Natural killer cell (primary cell): ENCODE results near the gene VAV3. TPM values are rescaled to one million over a fixed set of nuclear protein-coding genes. Genes with fewer than 3 reads are reported as not detected.

Experiments
- ATAC-seq, 3 donors: fragments of 150-1000 bp in 2 of 3; fragments of 200-7000 bp in 1 of 3; cut with Tn5 transposase; 1 replicate in 1 of 3; 2 replicates in 2 of 3; pipeline ENCODE4 v1.10.0; 2021; ENCODE audit warnings: mild to moderate bottlenecking in 2 of 3, moderate library complexity in 2 of 3
- DNase-seq, 2 donors: peaks; one replicate each; pipeline versions ENCODE4 v3.0.0 to v3.0.0-alpha.2; 2013 to 2021; ENCODE audit warnings: mixed read lengths in 1 of 2
- H3K27ac ChIP-seq: one replicate; pipeline ENCODE4 v1.5.1; 2013; ENCODE audit warnings: mild to moderate bottlenecking, low read length
- H3K27me3 ChIP-seq: one replicate; pipeline ENCODE4 v1.6.1; 2013; ENCODE audit warnings: low read length; ENCODE audit not compliant: control insufficient read depth, insufficient read depth
- H3K36me3 ChIP-seq: one replicate; pipeline ENCODE4 v1.6.1; 2013; ENCODE audit warnings: low read length; ENCODE audit not compliant: control insufficient read depth, insufficient read depth
- H3K4me1 ChIP-seq: one replicate; pipeline ENCODE4 v1.6.1; 2013; ENCODE audit warnings: low read length; ENCODE audit not compliant: control insufficient read depth, insufficient read depth
- H3K4me3 ChIP-seq: one replicate; pipeline ENCODE4 v1.5.1; 2013; ENCODE audit warnings: low read length
- H3K9me3 ChIP-seq: one replicate; pipeline ENCODE4 v1.6.1; 2013; ENCODE audit warnings: low read length; ENCODE audit not compliant: control insufficient read depth, insufficient read depth
- H3K27ac Mint-ChIP-seq, 2 donors: one replicate each; pipeline ENCODE4 v1.8.0; 2022; ENCODE audit warnings: mild to moderate bottlenecking in 2 of 2, mixed read lengths in 2 of 2, moderate library complexity in 1 of 2
- H3K27me3 Mint-ChIP-seq, 2 donors: one replicate each; pipeline ENCODE4 v1.8.0; 2022; ENCODE audit warnings: low read depth in 2 of 2, mixed read lengths in 2 of 2
- H3K36me3 Mint-ChIP-seq: one replicate; pipeline ENCODE4 v1.8.0; 2022; ENCODE audit warnings: mixed read lengths
- H3K4me1 Mint-ChIP-seq, 2 donors: one replicate each; pipeline ENCODE4 v1.8.0; 2022; ENCODE audit warnings: mixed read lengths in 2 of 2
- H3K4me3 Mint-ChIP-seq: one replicate; pipeline ENCODE4 v1.8.0; 2022; ENCODE audit warnings: mild to moderate bottlenecking, moderate library complexity, mixed read lengths
- H3K9me3 Mint-ChIP-seq, 2 donors: one replicate each; pipeline ENCODE4 v1.8.0; 2022; ENCODE audit warnings: mixed read lengths in 2 of 2
- CTCF ChIP-seq: fragments of 200-600 bp; IDR thresholded peaks from one replicate; pipeline ENCODE4 v1.8.0; 2022; ENCODE audit warnings: antibody characterized with exemption
- WGBS: methylation state at CpG from one replicate; pipeline ENCODE4 v1.1.7; 2013; ENCODE audit warnings: missing lambda C conversion rate; ENCODE audit not compliant: insufficient coverage; 5-methylcytosine and 5-hydroxymethylcytosine counted together
- intact Hi-C: fragments of 100-400 bp; cut with micrococcal nuclease; formaldehyde crosslinking; loops from one replicate; pipeline ENCODE4 v1.14.2; 2022
- total RNA-seq, 4 donors: library from RNA; stranded (reverse); fragments of 120-200 nt in 1 of 4; gene quantifications; one replicate each; pipeline versions ENCODE4 v1.2.3 to v1.2.4, GENCODE V29; 2013 to 2022

VAV3 gene
- total RNA-seq, 3 donors from 2014 or later (not counting 1 experiment from before 2014, with no cell fraction given): 95.8 to 101 (median 96.6) TPM

GRCh38 chr1:107992347-107992746 is 27.4 kb upstream of the VAV3 start:
- H3K4me3 ChIP-seq: no peak overlapping the region
- Mint-ChIP-seq H3K4me1 (peaks cover 4 to 12% of the 10 kb centered on the region in 2 donors), H3K27me3 (peaks cover 0 to 2% of the 10 kb centered on the region in 2 donors), H3K9me3 (no peaks in the 10 kb centered on the region), H3K27ac (no peak overlapping the region), H3K36me3 (no peaks in the 10 kb centered on the region), H3K4me3 (no peak overlapping the region)
- no peaks in the 10 kb centered on the region for H3K36me3 ChIP-seq
- TF ChIP-seq CTCF: no peak
- no peaks in the 10 kb centered on the region for H3K4me1 ChIP-seq
- WGBS: 96% methylated on average over 3 of the region's 3 CpGs
- DNase-seq: no peak
- H3K27me3 ChIP-seq: no peaks in the 10 kb centered on the region
- intact Hi-C loops: no loop called here
- no peaks in the 10 kb centered on the region for H3K9me3 ChIP-seq
- H3K27ac ChIP-seq: no peak overlapping the region
- no peak for ATAC-seq

GRCh38 chr1:107991371-107992066 is 26.5 kb upstream of the VAV3 start:
- no peak overlapping the region for H3K27ac Mint-ChIP-seq
- Histone ChIP-seq H3K4me1 (no peaks in the 10 kb centered on the region), H3K27me3 (no peaks in the 10 kb centered on the region), H3K9me3 (no peaks in the 10 kb centered on the region), H3K4me3 (no peak overlapping the region), H3K27ac (no peak overlapping the region), H3K36me3 (no peaks in the 10 kb centered on the region)
- peaks cover 0 to 2% of the 10 kb centered on the region in 2 donors for H3K27me3 Mint-ChIP-seq
- WGBS: 99% methylated on average over 8 of the region's 8 CpGs
- no peak for ATAC-seq
- H3K9me3 Mint-ChIP-seq: no peaks in the 10 kb centered on the region
- TF ChIP-seq CTCF: no peak
- intact Hi-C loops: no loop called here
- no peak for DNase-seq
- no peak overlapping the region for H3K4me3 Mint-ChIP-seq
- no peaks in the 10 kb centered on the region for H3K36me3 Mint-ChIP-seq
- H3K4me1 Mint-ChIP-seq: peaks cover 10 to 20% of the 10 kb centered on the region in 2 donors

GRCh38 chr1:107990606-107991005 is 25.6 kb upstream of the VAV3 start:
- Mint-ChIP-seq H3K9me3 (no peaks in the 10 kb centered on the region), H3K27me3 (peaks cover 0 to 2% of the 10 kb centered on the region in 2 donors), H3K4me1 (peaks cover 12 to 22% of the 10 kb centered on the region in 2 donors), H3K27ac (no peak overlapping the region), H3K36me3 (no peaks in the 10 kb centered on the region), H3K4me3 (no peak overlapping the region)
- intact Hi-C loops: no loop called here
- Histone ChIP-seq H3K4me1 (no peaks in the 10 kb centered on the region), H3K27ac (no peak overlapping the region), H3K27me3 (no peaks in the 10 kb centered on the region), H3K9me3 (no peaks in the 10 kb centered on the region), H3K4me3 (no peak overlapping the region), H3K36me3 (no peaks in the 10 kb centered on the region)
- 97% methylated on average over 5 of the region's 5 CpGs for WGBS
- ATAC-seq: no peak
- DNase-seq: no peak
- TF ChIP-seq CTCF: no peak

- ATAC-seq: no peak
- TF ChIP-seq CTCF: no peak
- H3K4me1 Mint-ChIP-seq: peaks cover 0 to 6% of the 10 kb centered on the region in 2 donors
- 87% methylated on average over 5 of the region's 7 CpGs for WGBS
- Histone ChIP-seq H3K27ac (no peak overlapping the region), H3K27me3 (no peaks in the 10 kb centered on the region), H3K4me3 (no peak overlapping the region), H3K9me3 (no peaks in the 10 kb centered on the region), H3K4me1 (no peaks in the 10 kb centered on the region), H3K36me3 (no peaks in the 10 kb centered on the region)
- no peak for DNase-seq
- no peak overlapping the region for H3K27ac Mint-ChIP-seq
- no peaks in the 10 kb centered on the region for H3K9me3 Mint-ChIP-seq
- H3K27me3 Mint-ChIP-seq: peaks cover 0 to 2% of the 10 kb centered on the region in 2 donors
- intact Hi-C loops: no loop called here
- no peak overlapping the region for H3K4me3 Mint-ChIP-seq
- H3K36me3 Mint-ChIP-seq: no peaks in the 10 kb centered on the region
Observed at GRCh38 chr1:107981277-107981676, 16.3 kb upstream of the VAV3 start.
